HG02759 (cell line): ENCODE measurements around the gene BCL11A.

Experiments
- ATAC-seq: cut with Tn5 transposase; IDR thresholded peaks from one replicate; pipeline ENCODE4 v1.9.1; 2021; ENCODE audit warnings: mild to moderate bottlenecking, moderate library complexity; ENCODE audit not compliant: unreplicated experiment

BCL11A gene

DNA sequence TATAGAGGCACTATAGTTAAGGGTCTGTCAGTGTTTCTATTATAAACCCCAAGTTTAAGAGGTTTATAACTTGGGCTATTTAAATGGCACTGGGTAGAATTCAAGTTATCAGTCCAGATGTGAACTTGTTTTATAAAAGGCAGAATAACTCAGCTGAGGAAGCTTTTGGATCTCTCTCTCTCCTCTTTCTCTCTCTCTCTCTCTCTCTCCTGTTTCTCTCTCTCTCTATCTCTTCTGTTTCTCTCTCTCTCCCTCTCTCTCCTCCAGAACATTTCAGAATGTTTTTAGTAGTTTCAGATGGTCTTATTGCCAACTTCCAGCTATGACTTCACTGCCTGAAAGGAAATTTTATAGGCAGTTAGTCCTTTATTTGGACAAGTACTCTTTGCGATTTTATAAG lies 6.4 kb upstream of the BCL11A start:
- no peak for ATAC-seq

DNA sequence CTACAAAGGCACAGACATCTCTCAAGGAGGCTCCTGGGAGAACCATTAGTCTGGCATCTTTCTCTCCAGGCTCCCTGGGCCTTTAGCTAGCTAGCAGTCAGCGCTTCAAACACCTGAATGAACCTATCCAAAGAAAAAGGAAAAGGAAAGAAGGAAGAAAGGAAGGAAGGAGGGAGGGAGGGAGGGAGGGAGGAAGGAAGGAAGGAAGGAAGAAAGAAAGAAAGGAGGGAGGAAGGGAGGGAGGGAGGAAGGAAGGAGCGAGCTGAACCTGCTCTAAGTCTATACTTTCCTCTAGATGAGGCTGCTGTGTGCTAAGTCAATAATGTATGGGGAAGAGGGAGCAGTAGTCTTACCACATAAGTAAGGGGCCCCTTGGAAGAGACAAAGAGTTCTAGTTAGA lies 5.1 kb upstream of the BCL11A start:
- ATAC-seq, result no peak

GRCh38 chr2:60557486-60557864 lies 4.0 kb upstream of the BCL11A start:
- ATAC-seq, result no peak

DNA sequence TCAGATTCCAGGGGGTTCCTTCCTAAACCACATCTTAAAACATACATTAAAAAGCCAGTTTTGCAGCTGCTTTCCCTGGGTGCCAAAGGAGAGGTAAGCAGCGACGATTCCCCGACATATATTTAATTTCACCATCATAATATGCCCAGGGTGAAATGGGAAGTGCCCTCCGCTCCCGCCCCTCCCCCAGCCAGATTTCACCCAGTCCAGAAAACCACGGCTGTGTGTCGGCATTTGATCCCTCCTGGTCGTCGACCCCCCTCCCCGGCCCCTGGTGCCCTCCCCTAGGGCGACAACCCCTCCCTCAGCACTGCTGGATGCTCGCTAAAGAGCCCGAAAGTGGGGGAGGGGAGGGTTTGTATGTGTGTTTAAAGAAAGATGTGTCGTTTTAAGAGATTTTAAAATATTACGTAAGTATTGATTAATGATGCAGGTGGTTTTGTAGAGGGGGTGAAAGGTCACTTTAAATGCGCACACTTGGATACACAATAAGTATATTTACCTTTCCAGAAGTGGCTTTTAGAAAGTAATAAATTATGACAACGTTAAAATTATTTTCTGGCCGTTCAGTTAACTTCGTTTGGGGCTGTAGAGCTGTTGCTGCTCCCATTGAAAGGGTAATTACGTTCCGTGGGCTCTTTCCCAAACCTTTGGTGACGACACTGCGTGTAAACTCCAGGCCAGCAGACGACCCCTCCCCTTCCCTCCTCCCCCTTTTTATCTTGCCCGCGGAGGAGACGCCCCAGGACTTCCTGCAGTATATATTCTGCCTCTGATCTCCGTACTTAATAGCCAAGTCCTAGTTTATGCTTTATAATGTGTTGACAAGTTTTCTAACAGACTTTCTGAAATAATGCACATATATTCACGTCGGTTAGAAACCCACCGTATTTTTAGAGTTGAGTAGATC lies 3.4 kb upstream of the BCL11A start:
- ATAC-seq, result no peak

DNA sequence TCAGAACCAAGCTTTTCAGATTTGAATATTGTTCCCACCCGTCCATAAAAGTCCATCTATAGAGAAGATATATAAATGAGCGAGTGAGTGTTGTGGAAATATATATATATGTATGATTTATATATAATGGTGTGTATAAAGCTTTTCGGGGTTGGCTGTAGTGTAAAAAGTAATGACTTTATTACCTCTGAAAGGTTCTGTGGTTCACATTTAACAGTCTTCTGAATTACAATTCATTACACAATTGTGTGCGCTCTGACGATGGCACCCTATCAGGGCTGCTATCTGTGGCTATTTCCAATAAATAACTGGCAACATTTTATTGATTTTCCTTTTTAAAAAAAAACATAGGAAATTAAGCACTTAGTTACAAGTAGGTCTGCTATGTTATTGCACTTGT lies 2.7 kb upstream of the BCL11A start:
- ATAC-seq, result no peak

DNA sequence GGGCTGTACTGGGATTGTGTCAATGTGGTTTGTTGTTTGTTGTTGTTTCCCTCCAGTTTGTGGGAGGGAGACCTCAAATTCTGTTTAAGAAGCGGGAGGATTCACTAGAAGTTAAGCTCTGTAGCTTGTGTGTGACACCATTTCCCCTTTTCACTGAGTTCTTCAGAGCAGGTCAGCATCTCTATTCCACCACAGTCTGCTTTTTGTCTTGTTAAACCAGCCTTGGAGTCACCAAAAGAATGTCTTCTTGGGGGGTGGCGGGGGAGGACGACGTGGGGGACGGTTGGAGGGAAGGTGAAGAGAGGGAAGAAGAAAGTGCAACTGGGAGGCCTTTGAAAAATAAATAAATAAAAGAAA lies 2.3 kb upstream of the BCL11A start:
- peak; percentile 4 for ATAC-seq

GRCh38 chr2:60555066-60555782 lies 1.8 kb upstream of the BCL11A start:
- ATAC-seq, result peak; percentile 36

- peak; percentile 0 for ATAC-seq
These were observed 1.2 kb upstream of the BCL11A start for GRCh38 chr2:60554646-60555065.

GRCh38 chr2:60554074-60554645 lies 706 bp upstream of the BCL11A start:
- ATAC-seq, result peak; percentile 15

- no peak for ATAC-seq
These were observed 481 bp downstream of the BCL11A start for GRCh38 chr2:60552851-60553494.

DNA sequence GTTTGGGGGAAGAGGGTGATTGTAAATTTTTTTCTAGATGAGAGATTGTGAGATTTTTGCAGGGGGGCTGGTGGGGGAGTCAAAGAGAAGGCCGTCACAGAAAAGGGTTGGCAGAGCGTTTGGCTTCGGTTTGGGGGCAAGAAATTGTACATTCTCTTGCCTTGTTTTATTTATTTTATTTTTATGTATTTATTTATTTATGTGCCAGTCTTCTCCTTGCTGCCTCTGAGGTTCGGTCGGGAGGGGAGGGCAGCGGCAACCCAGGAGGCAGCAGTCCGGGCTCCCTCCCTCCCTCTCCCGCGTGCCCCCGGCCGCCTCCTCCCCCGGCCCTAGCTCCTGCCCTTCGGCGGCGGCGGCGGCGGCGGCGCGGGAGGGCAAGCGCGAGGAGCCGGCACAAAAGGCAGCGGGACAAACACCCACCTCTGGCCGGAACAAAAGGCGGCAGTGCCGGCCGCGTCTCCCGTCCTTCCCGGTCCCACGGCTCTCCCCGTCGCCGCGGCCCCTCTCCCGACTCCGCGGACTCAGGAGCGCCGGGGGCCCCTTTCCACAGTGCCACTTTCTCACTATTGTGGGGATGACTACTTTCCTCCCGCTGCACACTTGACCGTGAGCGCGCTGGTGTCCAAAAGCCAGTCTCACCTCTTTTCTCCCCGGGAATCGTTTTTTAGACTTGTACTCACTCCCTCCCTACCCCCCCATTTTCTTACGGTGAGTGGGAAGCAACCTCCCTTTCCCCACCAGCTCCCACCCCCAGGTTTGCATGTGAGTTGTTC lies 1.2 kb downstream of the BCL11A start:
- no peak for ATAC-seq

- ATAC-seq, result no peak
These were observed 2.0 kb downstream of the BCL11A start for GRCh38 chr2:60551240-60552077.

- no peak for ATAC-seq
These were observed 2.5 kb downstream of the BCL11A start for GRCh38 chr2:60550984-60551239.

DNA sequence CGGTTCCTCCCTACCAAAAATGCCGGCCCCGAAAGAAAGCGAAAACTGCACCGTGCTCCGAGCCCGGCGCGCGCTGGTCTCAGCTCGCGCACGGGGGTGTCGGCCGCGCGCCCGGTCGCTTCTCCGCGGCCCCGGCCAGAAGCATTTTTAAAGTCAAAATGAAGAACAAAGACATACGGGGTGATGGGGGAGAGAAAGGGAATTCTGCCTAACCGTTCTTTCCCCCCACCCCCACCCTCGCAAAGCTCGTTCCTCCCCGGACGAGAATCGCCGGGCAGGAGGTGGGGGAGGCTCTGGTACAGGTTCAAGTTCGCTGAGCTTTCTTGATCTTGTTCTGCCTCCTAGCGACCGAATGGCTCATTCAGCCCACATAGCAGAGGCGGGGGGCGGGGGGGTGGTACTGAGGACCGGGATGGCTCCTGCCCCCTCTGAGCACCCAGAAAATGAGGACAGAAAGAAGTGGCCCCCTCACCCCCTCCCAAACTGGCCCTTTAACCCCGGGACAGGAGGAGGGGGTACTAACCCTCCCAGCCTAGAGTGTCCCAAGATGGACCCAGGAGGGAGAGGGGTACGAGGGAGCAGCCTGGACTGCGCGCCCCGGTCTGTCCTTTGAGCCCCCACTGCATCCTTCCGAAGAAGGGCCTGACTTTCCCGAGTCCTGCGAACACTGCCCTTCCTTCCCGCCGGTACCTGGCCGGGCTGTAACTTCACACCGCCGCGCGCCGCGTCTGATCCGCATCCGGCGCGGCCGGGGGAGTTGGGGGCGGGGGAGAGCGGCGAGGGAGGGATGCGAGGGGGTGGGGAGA lies 3.1 kb downstream of the BCL11A start:
- ATAC-seq, result peak; percentile 53

- ATAC-seq, result no peak
These were observed 3.6 kb downstream of the BCL11A start for GRCh38 chr2:60549928-60550177.

GRCh38 chr2:60549238-60549927 lies 4.1 kb downstream of the BCL11A start:
- peak; percentile 13 for ATAC-seq

DNA sequence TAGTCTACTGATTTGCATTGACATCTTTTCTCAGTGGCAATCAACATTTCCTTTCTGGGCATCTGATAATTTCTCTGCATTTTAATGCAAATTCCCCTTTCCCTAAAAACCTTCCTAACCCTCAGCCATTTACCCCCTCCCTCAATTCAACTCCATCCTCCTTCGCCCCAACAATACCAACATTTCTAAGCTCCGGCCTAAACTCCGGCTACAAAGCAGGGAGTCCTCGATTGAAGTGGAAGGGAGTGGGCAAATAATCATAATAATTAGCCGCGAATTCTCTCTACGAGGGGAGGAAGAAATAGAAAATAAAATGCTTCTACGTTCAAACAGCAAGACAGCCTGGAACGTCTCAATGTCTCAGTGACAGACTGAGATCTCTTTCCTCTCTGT lies 4.6 kb downstream of the BCL11A start:
- no peak for ATAC-seq

DNA sequence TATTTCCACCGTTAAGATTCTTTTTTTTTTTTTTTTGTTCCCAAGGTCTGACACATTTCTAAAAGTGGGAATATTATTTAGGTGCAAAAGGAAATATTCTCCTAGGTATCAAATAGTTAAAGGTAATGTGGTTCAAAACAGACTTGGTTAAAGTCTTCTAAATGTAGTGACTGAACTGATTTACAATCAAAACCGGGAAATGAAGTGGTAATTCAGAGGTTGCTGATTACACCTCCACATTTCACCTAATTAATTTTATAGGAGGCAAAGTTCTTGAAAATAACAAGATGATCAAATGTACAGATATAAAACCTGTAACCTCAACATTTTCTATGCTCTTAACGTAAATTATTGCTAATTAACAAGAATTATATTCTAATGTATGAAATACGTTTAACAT lies 5.1 kb downstream of the BCL11A start:
- no peak for ATAC-seq

DNA sequence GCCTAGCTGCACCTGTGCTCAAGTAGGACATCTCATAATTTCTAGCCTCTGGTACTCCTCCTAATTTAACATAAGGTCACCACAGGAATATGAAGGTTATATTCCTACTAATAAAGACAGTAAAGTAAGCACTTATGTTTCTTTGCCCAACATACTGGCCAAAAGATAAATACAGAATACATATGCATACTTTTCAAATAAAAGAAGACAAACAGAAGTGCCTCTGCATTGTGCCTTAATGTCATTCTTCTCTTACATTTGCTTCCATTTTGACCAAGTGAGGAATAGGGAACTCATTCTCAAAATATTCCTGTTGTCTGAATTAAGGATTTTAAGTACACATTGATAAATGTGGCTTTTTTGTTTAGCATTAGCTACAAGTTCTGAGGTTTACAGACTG lies 5.6 kb downstream of the BCL11A start:
- ATAC-seq, result no peak
